OCI-LY3 (cell line): ENCODE results near the gene SSX2IP.

Source experiments
- CTCF ChIP-seq: fragments of 200-600, 300-600 bp; sonication (generic); IDR thresholded peaks from 2 replicates; pipeline ENCODE4 v1.5.1; 2014; ENCODE audit warnings: antibody characterized with exemption, low read length, low read depth
- EZH2phosphoT487 ChIP-seq: fragments of 200-600 bp; shearing (Covaris generic); IDR thresholded peaks from 2 replicates; pipeline ENCODE4 v1.6.1; 2018; ENCODE audit warnings: antibody characterized with exemption, mixed run types, low read depth

- TF ChIP-seq CTCF = no peak
- no peak for TF ChIP-seq EZH2phosphoT487
Observed at GRCh38 chr1:84738237-84738636, 48.0 kb upstream of the SSX2IP start.
